ENCODE data around the gene LMF1.

The LMF1 gene

DNA sequence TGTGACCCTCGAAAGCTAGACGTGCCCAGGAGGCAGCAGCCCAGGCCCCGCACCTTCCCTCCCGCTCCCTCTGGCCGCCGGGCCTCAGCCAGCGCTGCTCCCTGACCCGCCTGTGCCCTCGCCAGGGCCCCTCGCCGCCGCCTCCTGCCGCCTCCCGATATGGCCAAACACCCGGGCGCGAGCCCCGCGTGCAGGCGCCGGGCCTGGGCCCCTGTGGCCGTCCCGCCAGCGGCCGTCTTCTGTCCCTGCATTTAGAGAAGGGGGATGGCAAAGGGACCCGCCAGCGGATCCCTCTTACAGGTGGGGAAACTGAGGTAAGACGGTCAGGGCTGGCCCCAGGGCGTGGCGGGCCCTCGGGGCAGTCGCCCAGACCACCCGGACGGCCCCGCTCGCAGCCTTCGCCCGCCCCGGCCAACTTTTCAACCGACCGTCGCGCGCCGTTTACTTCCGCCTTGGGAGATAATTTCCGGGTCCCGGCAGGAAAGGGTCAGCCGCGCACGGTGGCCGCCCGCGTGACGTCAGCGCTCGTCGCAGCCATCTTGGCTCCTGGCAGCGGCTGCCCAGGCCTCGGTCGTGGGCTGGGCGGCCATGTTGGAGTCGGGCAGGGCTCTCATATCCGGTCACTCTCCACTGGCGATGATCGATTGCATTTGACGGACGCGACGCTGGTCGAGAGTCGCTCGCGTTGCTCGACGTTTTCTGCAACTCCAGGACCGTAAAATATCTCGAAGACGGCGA lies 163.3 kb downstream of the LMF1 start:
- no peak overlapping the region for H3K4me3 ChIP-seq (ENCODE audit: insufficient read depth, low read length, poor library complexity, severe bottlenecking)
- H4K20me1 ChIP-seq (ENCODE audit: low read depth, low read length), result no peaks in the 10 kb centered on the region
- no peaks in the 10 kb centered on the region for H3K79me2 ChIP-seq (ENCODE audit: insufficient read depth, low read length)
- TF ChIP-seq, protein P1, sequence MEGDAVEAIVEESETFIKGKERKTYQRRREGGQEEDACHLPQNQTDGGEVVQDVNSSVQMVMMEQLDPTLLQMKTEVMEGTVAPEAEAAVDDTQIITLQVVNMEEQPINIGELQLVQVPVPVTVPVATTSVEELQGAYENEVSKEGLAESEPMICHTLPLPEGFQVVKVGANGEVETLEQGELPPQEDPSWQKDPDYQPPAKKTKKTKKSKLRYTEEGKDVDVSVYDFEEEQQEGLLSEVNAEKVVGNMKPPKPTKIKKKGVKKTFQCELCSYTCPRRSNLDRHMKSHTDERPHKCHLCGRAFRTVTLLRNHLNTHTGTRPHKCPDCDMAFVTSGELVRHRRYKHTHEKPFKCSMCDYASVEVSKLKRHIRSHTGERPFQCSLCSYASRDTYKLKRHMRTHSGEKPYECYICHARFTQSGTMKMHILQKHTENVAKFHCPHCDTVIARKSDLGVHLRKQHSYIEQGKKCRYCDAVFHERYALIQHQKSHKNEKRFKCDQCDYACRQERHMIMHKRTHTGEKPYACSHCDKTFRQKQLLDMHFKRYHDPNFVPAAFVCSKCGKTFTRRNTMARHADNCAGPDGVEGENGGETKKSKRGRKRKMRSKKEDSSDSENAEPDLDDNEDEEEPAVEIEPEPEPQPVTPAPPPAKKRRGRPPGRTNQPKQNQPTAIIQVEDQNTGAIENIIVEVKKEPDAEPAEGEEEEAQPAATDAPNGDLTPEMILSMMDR (IDR thresholded peaks at IDR 0.05; ENCODE audit: insufficient read depth, low read length, poor library complexity, severe bottlenecking), result no peak
- TF ChIP-seq EZH2phosphoT487 (conservative IDR thresholded peaks at IDR 0.05; ENCODE audit: low read length), result no peak
- no peaks in the 10 kb centered on the region for H3K9me3 ChIP-seq (ENCODE audit: insufficient read depth, low read length)
- no peak overlapping the region for H3K9ac ChIP-seq (ENCODE audit: low read length)
- H2AFZ ChIP-seq (ENCODE audit: low read depth, low read length, severe bottlenecking), result no peak overlapping the region
- H3F3A ChIP-seq (ENCODE audit: insufficient read depth), result no peaks in the 10 kb centered on the region
- H3K27me3 ChIP-seq (ENCODE audit: low read length), result no peaks in the 10 kb centered on the region
- H3K27ac ChIP-seq (ENCODE audit: low read depth, low read length), result no peak overlapping the region
- no peaks in the 10 kb centered on the region for H3K36me3 ChIP-seq (ENCODE audit: low read length)
- no peak overlapping the region for H3K4me2 ChIP-seq (ENCODE audit: low read depth, low read length, poor library complexity, severe bottlenecking)
- H3K9me2 ChIP-seq (replicated peaks; ENCODE audit: insufficient read depth, low read length), result no peaks in the 10 kb centered on the region

DNA sequence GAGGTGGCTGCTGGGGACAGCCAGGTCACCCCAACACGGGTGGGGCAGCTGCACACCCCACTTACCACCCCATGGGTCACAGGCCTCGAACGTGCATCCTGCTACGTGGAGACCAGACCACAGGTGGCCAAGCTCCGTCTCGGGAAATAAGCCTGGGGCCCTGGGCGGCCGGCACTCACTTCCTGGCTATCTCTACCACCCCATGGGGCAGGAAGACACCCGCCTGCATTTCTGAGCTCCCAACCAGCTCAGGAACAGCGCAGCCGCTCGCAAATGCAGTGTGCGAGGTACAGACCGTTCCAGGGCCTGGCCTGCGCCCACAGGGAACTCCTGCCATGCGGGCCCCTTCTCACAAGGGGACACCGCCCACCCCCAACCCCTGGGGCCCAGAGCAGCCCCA lies 165.3 kb downstream of the LMF1 start:
- Histone ChIP-seq H3K9me2 (replicated peaks; ENCODE audit: insufficient read depth, low read length) (no peaks in the 10 kb centered on the region), H3K4me2 (ENCODE audit: low read depth, low read length, poor library complexity, severe bottlenecking) (no peak overlapping the region), H3K4me3 (ENCODE audit: insufficient read depth, low read length, poor library complexity, severe bottlenecking) (no peak overlapping the region), H3K27me3 (ENCODE audit: low read length) (no peaks in the 10 kb centered on the region), H3K79me2 (ENCODE audit: insufficient read depth, low read length) (no peaks in the 10 kb centered on the region), H3F3A (ENCODE audit: insufficient read depth) (no peaks in the 10 kb centered on the region), H4K20me1 (ENCODE audit: low read depth, low read length) (no peaks in the 10 kb centered on the region), H3K9ac (ENCODE audit: low read length) (no peak overlapping the region), H3K9me3 (ENCODE audit: insufficient read depth, low read length) (no peaks in the 10 kb centered on the region), H2AFZ (ENCODE audit: low read depth, low read length, severe bottlenecking) (no peak overlapping the region), H3K27ac (ENCODE audit: low read depth, low read length) (no peak overlapping the region), H3K36me3 (ENCODE audit: low read length) (no peaks in the 10 kb centered on the region)
- TF ChIP-seq EZH2phosphoT487 (conservative IDR thresholded peaks at IDR 0.05; ENCODE audit: low read length), result no peak
- TF ChIP-seq, protein P1 (IDR thresholded peaks at IDR 0.05; ENCODE audit: insufficient read depth, low read length, poor library complexity, severe bottlenecking), result no peak

DNA sequence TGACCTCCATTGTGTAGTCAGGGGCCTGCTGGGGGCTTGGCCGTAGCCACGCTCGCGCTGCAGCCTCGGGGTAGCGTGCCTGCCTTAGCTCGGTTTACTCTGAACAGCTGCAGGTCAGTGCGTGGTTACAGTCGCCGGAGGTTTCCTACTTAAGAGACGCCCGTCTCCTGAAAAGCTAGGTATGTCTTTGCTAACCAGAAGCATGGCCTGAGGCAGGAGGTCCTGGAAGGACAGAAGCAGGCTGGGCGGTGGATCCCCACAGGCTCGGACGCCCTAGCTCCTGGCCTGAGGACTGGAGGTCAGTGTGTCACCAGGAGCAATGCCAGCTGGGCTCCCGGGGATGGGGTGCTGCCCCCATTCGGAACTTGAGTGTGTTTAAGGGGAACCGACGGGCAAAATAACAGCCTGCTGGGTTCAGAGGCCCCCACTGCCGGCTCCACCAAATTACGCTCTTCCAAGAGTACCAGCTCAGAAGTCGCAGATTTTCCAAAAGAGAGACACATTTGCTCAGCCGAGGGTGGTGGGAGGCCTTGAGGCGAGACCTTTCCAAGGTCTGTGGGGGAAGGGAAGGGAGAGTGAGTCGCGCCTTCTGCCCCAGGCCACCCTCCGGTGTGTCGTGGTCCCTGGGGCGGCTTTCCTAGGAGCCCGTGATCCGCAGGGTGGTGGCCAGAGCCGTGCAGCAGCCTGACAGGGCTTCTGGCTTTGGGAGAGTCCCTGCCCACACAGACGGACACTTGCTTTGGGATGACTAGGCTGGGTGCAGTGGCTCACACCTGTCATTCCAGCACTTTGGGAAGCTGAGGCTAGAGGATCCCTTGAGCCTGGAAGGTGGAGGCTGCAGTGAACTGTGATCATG lies 166.4 kb downstream of the LMF1 start:
- H2AFZ ChIP-seq (ENCODE audit: low read depth, low read length, severe bottlenecking), result no peak overlapping the region
- no peaks in the 10 kb centered on the region for H3F3A ChIP-seq (ENCODE audit: insufficient read depth)
- H3K27ac ChIP-seq (ENCODE audit: low read depth, low read length), result no peak overlapping the region
- no peaks in the 10 kb centered on the region for H3K36me3 ChIP-seq (ENCODE audit: low read length)
- no peaks in the 10 kb centered on the region for H3K9me3 ChIP-seq (ENCODE audit: insufficient read depth, low read length)
- H3K9ac ChIP-seq (ENCODE audit: low read length), result no peak overlapping the region
- no peak overlapping the region for H3K4me2 ChIP-seq (ENCODE audit: low read depth, low read length, poor library complexity, severe bottlenecking)
- no peaks in the 10 kb centered on the region for H3K27me3 ChIP-seq (ENCODE audit: low read length)
- no peaks in the 10 kb centered on the region for H3K79me2 ChIP-seq (ENCODE audit: insufficient read depth, low read length)
- no peaks in the 10 kb centered on the region for H4K20me1 ChIP-seq (ENCODE audit: low read depth, low read length)
- no peak overlapping the region for H3K4me3 ChIP-seq (ENCODE audit: insufficient read depth, low read length, poor library complexity, severe bottlenecking)
- H3K9me2 ChIP-seq (replicated peaks; ENCODE audit: insufficient read depth, low read length), result no peaks in the 10 kb centered on the region
- TF ChIP-seq EZH2phosphoT487 (conservative IDR thresholded peaks at IDR 0.05; ENCODE audit: low read length), result no peak
- TF ChIP-seq, protein P1 (IDR thresholded peaks at IDR 0.05; ENCODE audit: insufficient read depth, low read length, poor library complexity, severe bottlenecking), result no peak

Data from SU-DHL-6 (cell line).